Measurements from ENCODE around the gene UMOD.

UMOD gene

GRCh38 chr16:20380782-20381181 is 28.3 kb upstream of the UMOD start:
- no peak for ATAC-seq
- no peak for TF ChIP-seq CREB5 (CRISPR knock-in tag; IDR thresholded peaks at IDR 0.05; ENCODE audit: low read depth)
- no peak for TF ChIP-seq CSDC2 (CRISPR knock-in tag; IDR thresholded peaks at IDR 0.05)
- TF ChIP-seq RARB (CRISPR knock-in tag; IDR thresholded peaks at IDR 0.05): no peak
- TF ChIP-seq ISL1 (CRISPR knock-in tag; IDR thresholded peaks at IDR 0.05): no peak
- no peak for TF ChIP-seq ESRRG (CRISPR knock-in tag; IDR thresholded peaks at IDR 0.05)
- no peak for TF ChIP-seq TCF4 (CRISPR knock-in tag; IDR thresholded peaks at IDR 0.05; ENCODE audit: borderline replicate concordance)
- no peak for TF ChIP-seq ZC3H10 (CRISPR knock-in tag; IDR thresholded peaks at IDR 0.05)
- no peak for TF ChIP-seq ZNF70 (CRISPR knock-in tag; IDR thresholded peaks at IDR 0.05)
- TF ChIP-seq GLIS3 (CRISPR knock-in tag; IDR thresholded peaks at IDR 0.05): no peak
- TF ChIP-seq TOX (CRISPR knock-in tag; IDR thresholded peaks at IDR 0.05; ENCODE audit: borderline replicate concordance): no peak

GRCh38 chr16:20377181-20377580 is 24.7 kb upstream of the UMOD start:
- ATAC-seq: no peak
- TF ChIP-seq TCF4 (CRISPR knock-in tag; IDR thresholded peaks at IDR 0.05; ENCODE audit: borderline replicate concordance) (no peak), PPARA (CRISPR knock-in tag; IDR thresholded peaks at IDR 0.05; ENCODE audit: borderline replicate concordance) (no peak), BACH2 (CRISPR knock-in tag; IDR thresholded peaks at IDR 0.05; ENCODE audit: borderline replicate concordance) (no peak), GLIS3 (CRISPR knock-in tag; IDR thresholded peaks at IDR 0.05) (no peak), TSHZ2 (CRISPR knock-in tag; IDR thresholded peaks at IDR 0.05) (no peak), ISL1 (CRISPR knock-in tag; IDR thresholded peaks at IDR 0.05) (no peak), ESRRG (CRISPR knock-in tag; IDR thresholded peaks at IDR 0.05) (no peak), ZNF70 (CRISPR knock-in tag; IDR thresholded peaks at IDR 0.05) (no peak), CSRNP3 (CRISPR knock-in tag; IDR thresholded peaks at IDR 0.05) (no peak), SNAI2 (CRISPR knock-in tag; IDR thresholded peaks at IDR 0.05) (no peak), ZC3H10 (CRISPR knock-in tag; IDR thresholded peaks at IDR 0.05) (no peak), OSR1 (CRISPR knock-in tag; IDR thresholded peaks at IDR 0.05) (no peak), ZFP30 (CRISPR knock-in tag; IDR thresholded peaks at IDR 0.05) (no peak), CSDC2 (CRISPR knock-in tag; IDR thresholded peaks at IDR 0.05) (no peak), CREB5 (CRISPR knock-in tag; IDR thresholded peaks at IDR 0.05; ENCODE audit: low read depth) (no peak), TOX (CRISPR knock-in tag; IDR thresholded peaks at IDR 0.05; ENCODE audit: borderline replicate concordance) (no peak), ZFP3 (CRISPR knock-in tag; IDR thresholded peaks at IDR 0.05) (no peak), ARNTL (CRISPR knock-in tag; IDR thresholded peaks at IDR 0.05; ENCODE audit: borderline replicate concordance, low read depth) (no peak)

- TF ChIP-seq RARB (CRISPR knock-in tag; IDR thresholded peaks at IDR 0.05) (no peak), ARNTL (CRISPR knock-in tag; IDR thresholded peaks at IDR 0.05; ENCODE audit: borderline replicate concordance, low read depth) (no peak), ESRRG (CRISPR knock-in tag; IDR thresholded peaks at IDR 0.05) (no peak), TCF4 (CRISPR knock-in tag; IDR thresholded peaks at IDR 0.05; ENCODE audit: borderline replicate concordance) (no peak), TSHZ2 (CRISPR knock-in tag; IDR thresholded peaks at IDR 0.05) (no peak), ZFP30 (CRISPR knock-in tag; IDR thresholded peaks at IDR 0.05) (no peak), BACH2 (CRISPR knock-in tag; IDR thresholded peaks at IDR 0.05; ENCODE audit: borderline replicate concordance) (no peak), PPARA (CRISPR knock-in tag; IDR thresholded peaks at IDR 0.05; ENCODE audit: borderline replicate concordance) (no peak)
- ATAC-seq: no peak
Measured at GRCh38 chr16:20372701-20373100, 20.2 kb upstream of the UMOD start.
